HEK293 (cell line): Measurements from ENCODE around the gene GMDS.

Experiments
- BCL11A ChIP-seq: fragments of 450-650 bp; formaldehyde crosslinking; IDR thresholded peaks from 2 replicates; pipeline ENCODE4 v1.5.1; 2016; ENCODE audit warnings: low read depth, missing biosample characterization, missing genetic modification characterization
- GFI1B ChIP-seq: fragments of 450-650 bp; formaldehyde crosslinking; IDR thresholded peaks from 2 replicates; pipeline ENCODE4 v1.5.1; 2016; ENCODE audit warnings: missing biosample characterization, missing genetic modification characterization
- INSM2 ChIP-seq: fragments of 450-650 bp; formaldehyde crosslinking; IDR thresholded peaks from 2 replicates; pipeline ENCODE4 v1.5.1; 2016; ENCODE audit warnings: missing biosample characterization, missing genetic modification characterization
- KLF10 ChIP-seq: fragments of 450-650 bp; IDR thresholded peaks from 2 replicates; pipeline ENCODE4 v1.5.1; 2018; ENCODE audit warnings: missing biosample characterization, mild to moderate bottlenecking, missing genetic modification characterization
- KLF17 ChIP-seq: fragments of 450-650 bp; formaldehyde crosslinking; IDR thresholded peaks from 2 replicates; pipeline ENCODE4 v1.5.1; 2016; ENCODE audit warnings: missing biosample characterization, missing genetic modification characterization
- MYNN ChIP-seq: fragments of 450-650 bp; formaldehyde crosslinking; IDR thresholded peaks from 2 replicates; pipeline ENCODE4 v1.5.1; 2016; ENCODE audit warnings: missing biosample characterization, missing genetic modification characterization, borderline replicate concordance
- PRDM10 ChIP-seq: fragments of 450-650 bp; formaldehyde crosslinking; IDR thresholded peaks from 2 replicates; pipeline ENCODE4 v1.5.1; 2016; ENCODE audit warnings: missing biosample characterization, missing genetic modification characterization
- RBAK ChIP-seq: fragments of 450-650 bp; formaldehyde crosslinking; IDR thresholded peaks from 2 replicates; pipeline ENCODE4 v1.5.1; 2016; ENCODE audit warnings: missing biosample characterization, missing genetic modification characterization
- REPIN1 ChIP-seq: fragments of 450-650 bp; formaldehyde crosslinking; IDR thresholded peaks from 2 replicates; pipeline ENCODE4 v1.5.1; 2017; ENCODE audit warnings: missing biosample characterization, missing genetic modification characterization, low read depth
- TCF7L2 ChIP-seq: IDR thresholded peaks from 2 replicates; pipeline ENCODE4 v1.6.1; 2011; ENCODE audit warnings: low read depth, mild to moderate bottlenecking, inconsistent platforms, low read length, moderate library complexity, borderline replicate concordance
- ZBTB10 ChIP-seq: fragments of 450-650 bp; formaldehyde crosslinking; IDR thresholded peaks from 2 replicates; pipeline ENCODE4 v1.5.1; 2016; ENCODE audit warnings: missing biosample characterization, missing genetic modification characterization
- ZEB2 ChIP-seq: fragments of 450-650 bp; formaldehyde crosslinking; IDR thresholded peaks from 2 replicates; pipeline ENCODE4 v1.5.1; 2016; ENCODE audit warnings: missing biosample characterization, missing genetic modification characterization
- ZFP69B ChIP-seq: fragments of 450-650 bp; formaldehyde crosslinking; IDR thresholded peaks from 2 replicates; pipeline ENCODE4 v1.5.1; 2016; ENCODE audit warnings: missing biosample characterization, missing genetic modification characterization
- ZNF133 ChIP-seq: fragments of 450-650 bp; formaldehyde crosslinking; IDR thresholded peaks from 2 replicates; pipeline ENCODE4 v1.5.1; 2016; ENCODE audit warnings: missing biosample characterization, missing genetic modification characterization
- ZNF221 ChIP-seq: fragments of 450-650 bp; formaldehyde crosslinking; IDR thresholded peaks from 2 replicates; pipeline ENCODE4 v1.5.1; 2017; ENCODE audit warnings: missing biosample characterization, missing genetic modification characterization, borderline replicate concordance
- ZNF280C ChIP-seq: fragments of 450-650 bp; formaldehyde crosslinking; IDR thresholded peaks from 2 replicates; pipeline ENCODE4 v1.5.1; 2016; ENCODE audit warnings: missing biosample characterization, missing genetic modification characterization
- ZNF280D ChIP-seq: fragments of 450-650 bp; formaldehyde crosslinking; IDR thresholded peaks from 2 replicates; pipeline ENCODE4 v1.5.1; 2016; ENCODE audit warnings: missing biosample characterization, missing genetic modification characterization
- ZNF423 ChIP-seq: fragments of 450-650 bp; formaldehyde crosslinking; IDR thresholded peaks from 2 replicates; pipeline ENCODE4 v1.5.1; 2016; ENCODE audit warnings: missing biosample characterization, missing genetic modification characterization
- ZNF426 ChIP-seq: fragments of 450-650 bp; formaldehyde crosslinking; IDR thresholded peaks from 2 replicates; pipeline ENCODE4 v1.5.1; 2017; ENCODE audit warnings: missing biosample characterization, missing genetic modification characterization, mild to moderate bottlenecking, inconsistent platforms, moderate library complexity
- ZNF596 ChIP-seq: fragments of 450-650 bp; IDR thresholded peaks from 2 replicates; pipeline ENCODE4 v1.5.0; 2018; ENCODE audit warnings: missing biosample characterization, mild to moderate bottlenecking, missing genetic modification characterization, moderate library complexity
- ZNF704 ChIP-seq: fragments of 450-650 bp; formaldehyde crosslinking; IDR thresholded peaks from 2 replicates; pipeline ENCODE4 v1.5.1; 2016; ENCODE audit warnings: missing biosample characterization, missing genetic modification characterization
- ZNF768 ChIP-seq: fragments of 450-650 bp; formaldehyde crosslinking; IDR thresholded peaks from 2 replicates; pipeline ENCODE4 v1.5.1; 2018; ENCODE audit warnings: missing biosample characterization, mild to moderate bottlenecking, missing genetic modification characterization
- ZNF777 ChIP-seq: fragments of 450-650 bp; formaldehyde crosslinking; IDR thresholded peaks from 2 replicates; pipeline ENCODE4 v1.5.1; 2017; ENCODE audit warnings: missing biosample characterization, missing genetic modification characterization, borderline replicate concordance
- ZSCAN23 ChIP-seq: fragments of 450-650 bp; formaldehyde crosslinking; IDR thresholded peaks from 2 replicates; pipeline ENCODE4 v1.5.1; 2016; ENCODE audit warnings: missing biosample characterization, missing genetic modification characterization

The GMDS gene

GRCh38 chr6:1864496-1864895 is 380.9 kb downstream of the GMDS start (continued):
- TF ChIP-seq ZNF280D (no peak), ZFP69B (tag by site-specific recombination) (no peak), ZNF133 (tag by site-specific recombination) (no peak), ZNF423 (tag by site-specific recombination) (no peak), ZNF704 (no peak), ZNF768 (0 out of 2 replicates have a peak, but pooled peaks have one; percentile 10), ZNF280C (tag by site-specific recombination) (no peak), RBAK (no peak), ZEB2 (tag by site-specific recombination) (peak; percentile 70), ZNF777 (tag by site-specific recombination) (no peak), REPIN1 (no peak), KLF10 (tag by site-specific recombination) (peak; percentile 39; the same call in 1 of the 2 replicates), ZSCAN23 (tag by site-specific recombination) (no peak), ZNF426 (tag by site-specific recombination) (no peak), BCL11A (tag by site-specific recombination) (peak; percentile 82; the same call in 1 of the 2 replicates), MYNN (tag by site-specific recombination) (no peak), INSM2 (tag by site-specific recombination) (0 out of 2 replicates have a peak, but pooled peaks have one; percentile 16), ZNF221 (no peak), ZNF596 (tag by site-specific recombination) (0 out of 2 replicates have a peak, but pooled peaks have one; percentile 18), PRDM10 (tag by site-specific recombination) (peak; percentile 63), KLF17 (tag by site-specific recombination) (0 out of 2 replicates have a peak, but pooled peaks have one; percentile 27), GFI1B (0 out of 2 replicates have a peak, but pooled peaks have one; percentile 22), TCF7L2 (peak; percentile 39; the same call in 1 of the 2 replicates), ZBTB10 (tag by site-specific recombination) (no peak)
